ENCODE data around the gene ATP6V1C2.

The ATP6V1C2 gene

DNA sequence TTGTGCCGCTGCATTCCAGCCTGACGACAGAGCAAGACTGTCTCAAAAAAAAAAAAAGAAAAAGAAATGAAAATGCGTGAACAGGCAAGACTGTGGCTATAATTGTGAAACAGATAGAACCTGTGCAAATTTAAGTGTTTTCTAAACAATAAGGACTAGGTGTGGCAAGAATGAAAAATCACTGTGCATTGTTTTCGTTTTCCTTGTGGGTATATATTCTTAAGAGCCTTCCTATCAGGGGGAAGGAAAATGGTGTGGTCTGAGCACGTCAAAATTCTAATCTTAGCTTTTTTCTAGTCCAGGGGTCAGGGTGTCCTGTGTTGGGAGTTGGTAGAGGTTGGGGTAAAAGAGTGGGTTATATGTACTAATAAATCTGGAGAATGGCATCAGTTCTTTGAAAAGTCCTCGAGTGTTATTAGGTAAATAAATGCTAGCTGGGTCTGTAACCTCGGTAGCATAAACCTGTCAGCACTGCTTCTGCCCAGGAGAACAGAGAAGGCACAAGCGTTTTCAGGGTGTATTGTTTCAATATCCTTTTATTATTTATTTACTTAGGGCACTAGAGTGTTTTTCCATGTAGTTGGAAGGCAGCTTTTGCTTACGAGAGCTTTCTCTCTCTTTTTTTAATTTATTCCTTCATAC, 11.6 kb downstream of the ATP6V1C2 start:
- DNase-seq: no peak

DNA sequence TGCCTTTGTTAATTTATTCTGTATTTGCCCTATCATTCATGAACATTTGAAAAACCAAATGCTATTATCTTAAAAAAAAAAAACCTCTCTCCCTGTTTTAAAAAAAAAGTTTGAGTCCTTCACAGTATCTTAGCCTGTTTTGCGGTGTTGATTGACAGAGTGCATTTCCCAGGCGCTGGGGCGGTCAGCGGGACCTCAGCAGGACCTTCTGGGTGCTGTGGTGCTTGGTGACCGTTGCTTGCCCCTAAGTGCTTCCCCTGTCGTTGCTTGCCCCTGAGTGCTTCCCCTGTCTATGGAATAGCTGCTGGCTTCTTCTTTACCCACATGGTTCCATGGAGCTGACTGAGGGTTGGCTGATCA, 12.1 kb downstream of the ATP6V1C2 start:
- DNase-seq: no peak

DNA sequence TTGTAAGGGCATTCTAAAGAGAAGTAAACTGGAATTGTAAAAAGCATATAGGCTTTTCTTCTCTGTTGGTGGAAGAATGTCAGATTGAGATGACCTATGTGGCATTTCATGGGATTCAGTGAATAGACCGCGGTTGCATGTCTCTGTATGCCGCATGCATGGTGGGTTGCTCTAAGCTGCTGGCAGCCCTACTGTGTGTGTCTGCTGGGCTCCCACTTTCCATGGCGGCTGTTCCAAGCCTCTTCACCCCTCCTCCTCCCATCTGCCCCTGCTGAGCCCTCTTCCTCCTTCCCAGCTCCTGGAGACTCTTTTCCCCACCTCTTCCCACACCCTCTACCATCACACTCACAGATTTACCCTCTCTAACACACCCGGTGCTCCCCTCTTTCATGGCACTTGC, 12.6 kb downstream of the ATP6V1C2 start:
- DNase-seq: no peak

- DNase-seq: no peak
Observed at GRCh38 chr2:10738192-10738591, 16.8 kb downstream of the ATP6V1C2 start.

DNA sequence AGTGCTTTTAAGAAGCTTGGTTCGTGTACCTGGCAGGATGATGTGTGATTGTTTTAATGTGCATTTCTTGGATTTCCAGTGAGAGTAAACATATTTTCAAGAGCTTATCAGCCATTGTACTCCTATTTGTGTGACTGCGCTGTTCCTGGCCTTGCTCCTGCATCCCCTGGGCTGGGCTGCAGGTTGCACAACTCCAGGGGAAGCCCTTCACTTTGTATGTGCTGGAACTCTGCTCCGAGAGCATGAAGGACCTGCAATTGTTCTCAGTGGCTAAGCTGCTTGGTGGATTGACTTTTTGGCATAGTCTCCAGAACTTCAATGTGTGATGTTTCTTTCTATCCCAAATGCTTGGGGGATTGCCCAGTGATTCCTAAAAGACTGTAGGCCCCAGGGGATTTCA, 18.8 kb downstream of the ATP6V1C2 start:
- no peak for DNase-seq

DNA sequence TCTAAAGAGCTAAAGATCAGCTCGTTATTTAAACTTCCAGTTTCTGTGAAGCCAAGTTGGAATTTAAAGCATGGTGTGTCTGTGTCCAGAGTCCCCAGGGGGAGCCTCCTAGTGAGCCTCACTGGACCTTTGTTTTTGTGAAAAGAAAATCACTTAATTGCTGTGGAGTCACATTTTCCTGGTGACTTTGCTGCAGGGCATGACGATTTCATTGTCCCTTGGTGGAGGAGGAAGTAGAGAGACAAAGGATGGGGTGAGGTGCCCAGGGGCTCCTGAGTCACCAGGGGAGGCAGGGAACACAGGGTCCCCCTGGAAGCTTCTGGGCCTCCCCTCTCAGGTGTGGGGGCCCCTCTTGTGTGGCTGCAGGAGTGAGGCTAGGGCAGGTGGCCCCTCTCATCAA, 19.7 kb downstream of the ATP6V1C2 start:
- no peak for DNase-seq

DNA sequence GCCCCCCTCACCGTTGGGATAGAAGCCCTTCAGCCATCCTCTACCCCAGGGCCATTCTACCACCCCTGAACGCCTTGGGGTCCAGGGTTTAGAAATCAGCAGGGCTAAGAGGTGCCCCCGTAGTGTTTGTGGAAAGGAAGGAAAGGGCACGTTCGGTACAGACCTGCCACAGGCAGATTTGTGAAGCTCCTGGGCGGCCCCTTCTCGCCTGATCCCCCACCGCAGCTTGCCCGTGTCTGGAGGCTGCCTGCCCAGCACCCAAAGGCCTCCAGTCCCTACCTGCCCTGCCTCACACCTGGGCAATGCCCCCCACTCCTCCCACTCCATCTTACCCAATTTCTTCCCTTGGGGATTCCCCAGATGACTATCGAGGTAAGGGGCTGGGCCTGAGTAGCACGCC, 21.2 kb downstream of the ATP6V1C2 start:
- DNase-seq: no peak

DNA sequence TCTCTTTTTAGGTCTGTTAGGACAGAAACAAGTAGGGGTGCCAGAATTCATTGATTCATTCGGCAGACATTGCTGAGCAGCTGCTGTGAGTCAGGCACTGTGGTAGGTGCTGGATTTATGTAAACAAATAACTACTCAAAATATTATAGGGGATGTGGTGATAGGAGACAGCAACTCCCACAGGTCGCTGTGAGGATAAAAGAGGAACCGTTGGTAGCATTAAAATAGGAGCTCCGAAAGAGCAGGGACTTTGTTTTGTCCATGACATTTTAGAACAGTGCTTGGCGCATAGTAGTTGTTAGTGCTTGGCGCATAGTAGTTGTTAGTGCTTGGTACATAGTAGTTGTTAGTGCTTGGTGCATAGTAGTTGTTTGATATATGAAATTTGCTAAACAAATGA, 29.2 kb downstream of the ATP6V1C2 start:
- no peak for DNase-seq

GRCh38 chr2:10752236-10752635, 30.8 kb downstream of the ATP6V1C2 start:
- no peak for DNase-seq

DNA sequence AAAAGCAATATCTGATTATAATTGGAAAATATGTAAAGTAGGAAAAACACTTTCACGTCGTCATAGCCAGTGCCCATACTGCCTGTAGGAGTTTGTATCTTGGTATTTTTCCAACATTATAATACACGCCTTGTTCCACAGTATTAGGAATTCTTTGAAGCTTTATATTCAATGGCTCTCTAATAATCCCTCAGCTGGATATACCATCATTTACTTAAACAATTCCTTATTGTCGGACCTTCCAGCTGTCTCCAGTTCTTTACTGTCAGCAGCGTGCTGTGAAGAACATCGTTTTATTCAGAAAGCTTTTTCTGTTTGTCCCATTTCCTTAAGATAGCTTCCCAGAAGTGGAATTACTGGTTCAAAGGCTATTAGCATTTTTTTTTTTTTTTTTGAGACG, 31.7 kb downstream of the ATP6V1C2 start:
- no peak for DNase-seq

DNA sequence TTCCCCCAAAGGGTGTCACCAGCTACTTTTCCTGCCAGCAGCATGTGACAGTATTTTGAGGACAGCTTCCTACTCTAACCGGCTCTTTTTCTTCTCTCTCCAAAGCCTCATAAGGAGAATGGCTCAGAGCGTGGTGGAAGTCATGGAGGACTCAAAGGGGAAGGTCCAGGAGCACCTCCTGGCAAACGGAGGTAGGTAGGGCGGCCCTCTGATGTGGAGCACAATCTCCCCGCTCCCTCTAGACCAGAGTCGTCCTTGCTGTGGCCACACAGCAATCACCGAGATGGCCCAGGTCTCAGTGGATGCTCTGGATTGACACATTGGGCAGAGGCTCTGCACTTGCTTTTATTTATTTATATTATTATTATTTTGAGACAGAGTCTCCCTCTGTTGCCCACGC, 32.4 kb downstream of the ATP6V1C2 start:
- DNase-seq: no peak

DNA sequence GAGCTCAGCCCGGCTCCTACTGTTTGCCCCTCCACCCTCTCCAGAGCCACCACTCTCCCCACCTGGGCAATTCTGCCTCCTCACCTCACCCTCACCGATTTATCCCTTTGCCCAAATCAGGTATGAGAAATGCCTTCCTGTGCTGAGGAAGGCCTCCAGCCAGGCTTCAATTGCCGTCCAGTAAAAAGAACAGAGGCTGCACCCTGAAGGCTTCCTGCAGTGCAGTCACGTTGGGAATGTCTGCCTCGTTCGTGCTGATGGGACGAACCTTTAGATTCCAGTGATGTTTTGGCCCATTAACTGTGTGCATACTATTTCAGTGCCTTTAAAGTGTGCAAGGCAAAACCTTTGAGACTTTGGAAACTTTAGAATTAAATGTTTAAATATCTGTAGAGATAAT, 34.2 kb downstream of the ATP6V1C2 start:
- DNase-seq: no peak

DNA sequence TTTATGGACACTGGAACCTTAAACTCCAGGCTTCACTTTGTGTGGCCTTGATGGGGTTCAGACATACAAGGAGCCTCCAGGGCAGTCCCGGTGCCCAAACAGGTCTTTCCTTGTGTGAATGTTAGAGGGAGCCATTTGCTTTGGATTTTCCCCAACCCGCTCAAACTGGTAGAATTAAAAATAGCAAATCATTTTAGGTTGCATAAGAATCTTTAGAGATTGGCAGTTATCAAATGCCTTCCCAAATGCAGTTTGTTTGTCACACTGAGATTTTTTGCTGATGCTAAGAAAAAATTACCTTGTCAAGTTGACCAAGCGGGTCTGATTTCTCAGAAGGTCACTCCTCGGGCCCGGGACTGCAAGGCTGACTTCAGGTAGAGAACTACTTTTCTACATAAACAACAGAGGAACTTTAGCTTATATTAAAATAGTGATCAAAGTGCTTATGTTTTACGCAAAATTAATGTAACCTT, 36.4 kb downstream of the ATP6V1C2 start:
- no peak for DNase-seq

GRCh38 chr2:10759151-10759714, 37.8 kb downstream of the ATP6V1C2 start:
- no peak for DNase-seq

DNA sequence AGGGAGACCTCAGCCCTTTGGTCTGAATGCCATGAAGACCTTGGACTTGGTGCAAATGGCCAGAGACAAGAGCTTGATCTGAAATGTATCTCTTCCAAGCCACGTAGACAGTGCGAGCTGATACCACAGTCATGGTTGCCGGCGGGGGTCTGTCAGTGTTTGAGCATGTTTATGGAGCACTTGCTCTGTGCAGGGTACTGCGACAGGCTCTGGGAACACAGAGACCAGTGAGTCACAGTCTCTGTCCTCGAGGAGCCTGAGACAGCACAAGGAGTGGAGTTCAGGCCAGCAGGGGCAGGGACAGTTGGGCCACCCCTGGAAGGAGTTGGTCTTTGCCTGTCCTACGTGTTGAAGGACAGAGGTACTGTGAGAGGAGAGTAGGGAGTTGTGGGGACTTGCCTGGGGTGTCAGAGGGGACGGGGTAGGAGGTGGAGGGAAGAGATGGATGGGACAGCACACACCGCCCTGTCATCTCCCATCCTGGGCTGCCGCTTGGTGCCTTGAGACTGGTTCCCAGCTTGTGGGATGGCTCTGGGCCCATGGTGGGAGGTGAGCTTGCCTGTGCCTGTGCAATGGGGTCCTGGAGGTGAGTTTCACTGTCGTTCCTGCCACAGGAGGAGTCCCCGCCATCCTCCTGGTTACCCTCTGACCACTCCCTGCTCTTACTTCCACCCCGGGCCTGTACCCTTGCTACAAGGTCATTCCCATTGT, 39.5 kb downstream of the ATP6V1C2 start:
- no peak for DNase-seq

- no peak for DNase-seq
Observed at GRCh38 chr2:10761591-10761990, 40.2 kb downstream of the ATP6V1C2 start.

- no peak for DNase-seq
Observed at GRCh38 chr2:10762651-10763460, 41.4 kb downstream of the ATP6V1C2 start.

GRCh38 chr2:10763461-10763800, 42.0 kb downstream of the ATP6V1C2 start:
- DNase-seq: no peak

- no peak for DNase-seq
Observed at GRCh38 chr2:10764096-10764785, 42.8 kb downstream of the ATP6V1C2 start.

DNA sequence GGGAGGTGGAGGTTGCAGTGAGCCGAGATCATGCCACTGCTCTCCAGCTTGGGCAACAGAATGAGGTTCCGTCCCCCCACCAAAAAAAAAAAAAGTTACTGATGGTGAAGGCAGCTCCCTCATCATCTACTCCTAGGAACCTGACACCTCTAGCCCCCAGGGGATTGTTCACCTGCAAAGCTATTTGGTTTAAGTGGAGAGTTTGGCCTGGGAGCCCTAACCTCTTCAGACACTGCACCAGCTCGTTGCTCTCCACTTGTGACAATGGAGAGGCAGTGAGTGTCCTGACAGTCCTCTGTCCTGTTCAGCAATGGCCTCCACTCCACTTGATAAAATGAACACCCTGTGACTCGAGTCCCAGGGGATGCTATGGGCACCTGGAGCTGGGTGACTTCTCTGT, 43.5 kb downstream of the ATP6V1C2 start:
- DNase-seq: no peak

DNA sequence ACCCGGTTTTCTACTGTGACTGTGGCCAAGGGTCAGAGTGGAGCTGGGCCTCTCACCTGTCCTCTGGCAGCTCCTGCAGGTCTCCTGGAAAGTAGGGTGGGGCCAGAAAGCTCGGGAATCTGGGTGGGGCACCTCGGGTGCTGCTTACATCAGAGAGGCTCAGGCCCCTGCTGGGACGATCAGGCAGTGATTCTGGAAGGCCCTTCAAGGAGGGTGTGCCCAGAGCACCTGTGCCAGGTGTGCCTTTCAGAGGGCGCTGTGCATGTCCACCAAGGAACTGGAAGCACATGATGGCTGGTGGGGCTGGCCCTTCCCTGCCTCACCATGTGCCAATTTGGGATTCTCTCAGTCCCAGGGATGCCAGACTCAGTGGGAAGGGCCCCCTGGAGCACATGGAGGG, 44.0 kb downstream of the ATP6V1C2 start:
- DNase-seq: no peak

DNA sequence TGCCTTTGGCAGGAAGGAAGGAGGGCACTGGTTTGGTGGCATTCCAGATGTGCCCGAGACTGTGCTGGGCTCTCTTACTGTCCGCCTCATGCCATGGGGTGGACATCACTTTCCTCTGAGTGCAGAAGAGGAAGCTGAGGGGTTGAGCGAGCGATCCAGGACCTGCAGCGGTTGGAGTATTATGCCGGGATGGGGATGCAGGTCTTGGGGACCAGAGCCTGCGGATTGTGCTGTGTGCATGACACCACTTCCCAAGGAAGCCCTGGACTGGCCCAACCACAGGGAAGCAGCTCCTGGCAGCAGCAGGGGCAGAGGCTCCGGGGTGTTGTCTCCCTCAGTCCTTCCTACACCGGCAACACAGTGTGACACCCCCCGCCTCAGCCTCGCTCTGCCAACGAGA, 44.5 kb downstream of the ATP6V1C2 start:
- DNase-seq: no peak

DNA sequence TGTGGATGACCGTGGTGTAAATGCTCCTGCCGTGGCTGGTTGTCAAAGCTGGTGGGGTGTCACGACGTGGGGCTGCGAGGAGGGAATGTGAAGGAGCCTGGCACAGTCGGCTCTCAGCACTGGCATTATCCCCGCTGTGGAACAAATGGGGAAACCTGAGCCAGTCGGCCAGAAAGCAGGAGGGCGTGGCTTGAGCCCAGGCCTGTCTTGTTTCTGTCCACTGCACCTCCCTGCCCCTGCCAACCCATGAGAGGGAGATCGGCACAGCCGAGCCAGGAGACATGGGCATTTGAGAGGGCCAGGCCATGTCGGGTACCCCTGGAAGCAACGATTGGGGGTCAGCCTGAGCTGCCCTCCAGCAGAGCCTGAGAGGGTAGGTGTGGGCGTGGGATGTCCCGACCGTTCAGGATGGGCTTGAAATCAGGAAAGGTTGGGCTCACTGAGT, 46.7 kb downstream of the ATP6V1C2 start:
- no peak for DNase-seq
